ENCODE results near the gene KCNIP1.

KCNIP1 gene

GRCh38 chr5:170631466-170632195 lies 127.8 kb downstream of the KCNIP1 start:
- no peak for FAIRE-seq

DNA sequence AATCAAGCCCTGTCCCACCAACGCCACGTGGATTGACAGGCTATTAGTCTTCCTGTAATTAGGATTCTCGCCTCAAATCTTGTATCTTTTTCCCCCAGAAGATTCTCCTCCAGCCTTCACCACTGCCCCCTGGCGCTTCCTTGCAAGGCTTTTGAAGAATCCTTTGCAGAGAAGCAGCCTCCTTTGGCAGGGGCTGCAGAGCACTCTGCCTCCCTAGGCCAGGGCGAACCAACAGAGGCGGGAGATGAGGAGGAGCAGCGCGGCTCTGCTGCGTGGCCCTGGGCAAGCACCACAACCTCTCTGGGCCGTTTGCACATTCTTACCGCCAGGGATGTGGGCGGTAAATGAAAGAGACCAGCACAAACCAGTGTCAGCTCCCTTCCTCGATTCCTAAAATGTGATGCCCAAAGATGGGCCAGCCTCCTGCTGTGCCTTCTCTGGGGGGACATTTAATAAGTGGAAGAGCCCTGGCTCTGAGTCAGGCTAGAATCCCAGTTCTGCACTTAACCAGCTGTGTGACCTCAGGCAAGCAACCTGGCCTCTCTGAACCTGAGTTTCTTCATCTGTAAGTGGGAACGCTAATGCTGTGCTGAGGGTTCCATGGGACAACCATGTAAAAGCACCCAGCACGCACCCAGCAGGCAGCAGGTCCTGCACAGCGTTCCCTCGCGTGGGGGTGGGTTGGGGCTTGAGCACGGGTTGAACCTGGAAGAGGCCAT lies 128.6 kb downstream of the KCNIP1 start:
- no peak for FAIRE-seq

GRCh38 chr5:170632985-170633234 lies 129.1 kb downstream of the KCNIP1 start:
- FAIRE-seq = no peak

- FAIRE-seq = no peak
Measured at GRCh38 chr5:170633235-170634081, 129.6 kb downstream of the KCNIP1 start.

DNA sequence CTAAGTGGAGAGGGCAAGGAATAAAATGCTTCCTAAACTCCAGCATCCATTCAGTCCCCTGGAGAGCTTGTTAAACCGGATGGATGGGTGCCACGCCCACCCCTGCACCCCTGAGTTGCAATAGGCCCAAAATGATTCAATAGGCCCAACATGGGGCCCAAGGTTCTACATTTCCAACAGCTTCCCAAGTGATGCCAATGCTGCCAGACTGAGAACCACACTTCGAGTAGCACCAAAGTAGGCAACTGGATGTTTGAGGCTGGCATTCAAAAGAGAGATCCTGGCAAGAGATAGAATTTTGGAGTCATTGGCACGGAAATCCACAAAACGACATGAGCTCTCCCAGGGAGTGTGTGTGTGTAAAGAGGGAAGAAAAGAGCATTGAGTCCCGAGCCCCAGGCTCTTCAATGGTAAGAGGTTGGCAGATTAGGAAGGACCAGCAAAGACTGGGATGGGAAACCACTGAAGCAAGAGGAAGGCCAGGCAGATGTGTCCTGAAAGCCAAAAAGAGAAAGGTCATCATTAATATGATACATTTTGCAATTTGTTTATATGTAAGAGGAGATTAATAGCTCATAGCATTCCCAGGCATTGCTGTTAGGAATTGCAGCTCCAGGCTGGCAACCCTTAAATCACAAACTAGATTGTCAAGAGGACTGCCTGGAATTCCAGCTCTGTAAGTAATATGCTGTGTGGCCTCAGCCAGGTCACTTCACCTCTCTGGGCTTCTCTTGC lies 130.6 kb downstream of the KCNIP1 start:
- FAIRE-seq = no peak

- FAIRE-seq = no peak
Measured at GRCh38 chr5:170635706-170636105, 131.9 kb downstream of the KCNIP1 start.

DNA sequence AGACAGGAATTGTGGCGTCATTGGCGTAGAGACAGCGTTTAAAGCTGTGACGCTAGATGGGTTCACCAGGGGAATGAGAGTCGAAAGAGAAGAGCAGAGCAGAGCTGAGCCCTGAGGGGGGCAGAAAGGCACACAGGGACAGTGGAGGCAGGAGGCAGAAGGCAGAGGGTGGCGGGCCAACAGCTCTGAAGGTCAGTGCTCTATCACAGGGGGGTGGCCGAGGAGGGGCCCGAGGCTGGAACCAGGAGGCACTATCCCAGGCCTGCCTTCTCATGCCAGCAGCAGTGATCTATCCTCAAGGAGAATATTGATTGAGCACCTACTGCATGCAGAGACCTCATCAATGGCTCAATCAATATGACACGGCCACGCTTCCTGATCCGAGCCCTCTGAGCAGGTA lies 132.4 kb downstream of the KCNIP1 start:
- FAIRE-seq = no peak

- FAIRE-seq = no peak
Measured at GRCh38 chr5:170636801-170637477, 133.1 kb downstream of the KCNIP1 start.

DNA sequence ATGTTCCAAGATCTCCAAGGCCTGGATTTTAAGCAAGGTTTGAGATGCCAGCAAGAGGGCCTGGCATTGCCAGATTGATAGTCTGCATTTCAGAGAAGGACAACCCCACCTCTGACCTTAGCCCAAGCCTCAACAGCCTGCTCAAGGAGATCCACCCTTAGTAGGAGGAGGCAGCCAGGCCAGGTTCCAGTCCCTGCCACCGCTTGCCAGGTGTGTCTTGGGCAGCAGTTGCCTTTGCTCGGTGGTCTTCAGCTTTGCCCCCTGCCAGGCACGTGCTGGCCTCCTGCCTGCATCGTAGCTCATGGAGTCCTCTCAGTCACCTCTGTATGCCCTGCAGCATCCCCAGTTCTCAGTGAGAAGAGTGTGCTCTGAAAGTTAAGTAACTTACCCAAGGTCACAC lies 134.2 kb downstream of the KCNIP1 start:
- no peak for FAIRE-seq

GRCh38 chr5:170638454-170639220 lies 134.8 kb downstream of the KCNIP1 start:
- FAIRE-seq = no peak

DNA sequence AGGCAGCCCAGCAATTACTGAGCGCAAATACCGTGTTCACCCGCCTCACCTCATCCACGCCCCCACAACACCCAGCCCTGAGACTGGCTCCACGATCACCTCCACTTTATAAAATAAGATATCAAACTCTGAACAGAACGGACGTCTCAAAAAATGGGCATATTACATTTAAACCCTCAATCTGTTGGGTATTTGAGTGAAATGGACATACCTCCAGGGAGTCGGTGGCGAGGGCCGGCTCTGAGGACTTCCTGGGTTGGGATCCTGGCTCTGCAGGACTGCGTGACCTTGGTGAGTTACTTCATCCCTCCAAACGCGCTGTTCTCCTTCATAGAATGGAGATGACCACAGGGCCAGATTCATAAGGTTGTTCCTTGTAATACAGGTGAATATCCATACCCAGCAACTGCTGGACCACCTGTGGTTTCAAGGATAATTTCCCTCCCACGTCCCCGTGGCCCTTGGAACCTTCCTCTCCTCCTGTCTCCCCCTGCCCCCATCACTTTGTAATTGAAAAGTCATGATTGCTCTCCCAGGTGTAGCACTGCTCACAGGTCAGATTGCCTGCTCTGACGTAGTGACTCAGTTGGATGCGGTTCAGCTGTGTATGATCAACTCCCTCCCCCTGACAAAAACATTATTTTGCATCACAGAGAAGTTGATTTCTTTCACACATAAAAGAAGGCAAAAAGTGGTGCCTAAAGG lies 135.6 kb downstream of the KCNIP1 start:
- FAIRE-seq = no peak

GRCh38 chr5:170640731-170641588 lies 137.1 kb downstream of the KCNIP1 start:
- no peak for FAIRE-seq

DNA sequence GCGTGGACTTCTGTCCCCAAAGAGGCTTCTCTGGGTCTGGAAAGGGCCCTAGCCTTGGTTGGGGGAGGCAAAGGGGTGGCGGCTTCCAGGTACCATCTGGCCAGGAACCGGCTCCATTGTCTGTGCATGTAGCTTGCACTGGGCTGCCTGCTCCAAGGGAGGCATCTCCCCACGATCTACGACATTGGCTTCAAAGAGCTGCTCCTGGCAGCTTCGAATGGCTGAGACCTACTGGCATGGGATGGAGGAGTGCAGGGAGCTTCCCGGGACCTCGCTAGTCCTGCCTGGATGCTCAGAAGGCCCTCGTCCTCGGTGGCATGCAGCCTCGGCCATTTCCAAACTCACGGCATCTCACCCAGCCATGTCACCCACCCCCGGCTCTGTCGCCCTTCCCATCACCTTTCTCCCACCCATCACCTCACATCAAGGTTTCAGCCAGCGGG lies 137.8 kb downstream of the KCNIP1 start:
- no peak for FAIRE-seq

GRCh38 chr5:170642066-170642735 lies 138.4 kb downstream of the KCNIP1 start:
- FAIRE-seq = no peak

DNA sequence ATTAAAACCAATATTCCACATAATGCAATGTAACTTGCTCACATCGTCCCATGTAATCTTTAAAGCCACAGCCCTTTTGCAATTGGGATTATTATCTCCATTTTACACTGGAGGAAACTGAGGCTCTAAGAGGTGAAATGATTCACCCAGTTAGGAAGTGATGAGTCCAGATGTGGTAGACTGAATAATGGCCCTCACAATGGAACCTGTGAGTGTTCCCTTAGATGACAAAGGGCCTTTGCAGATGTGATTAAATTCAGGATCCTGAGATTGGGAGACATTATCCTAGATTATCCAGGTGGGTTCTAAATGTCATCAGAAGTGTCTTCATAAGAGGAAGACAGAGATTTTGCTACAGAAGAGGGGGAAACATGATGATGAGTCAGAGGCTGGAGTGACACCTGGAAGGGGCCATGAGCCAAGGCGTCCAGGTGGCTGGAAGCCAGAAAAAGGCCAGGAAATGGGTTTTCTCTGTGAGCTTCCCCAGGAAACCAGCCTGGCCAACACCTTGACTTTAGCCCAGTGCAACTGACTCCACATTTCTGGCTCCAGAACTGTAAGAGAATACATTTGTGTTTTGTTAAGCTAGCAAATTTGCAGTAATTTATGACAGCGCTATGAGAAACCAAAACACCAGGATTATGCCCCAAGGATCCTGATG lies 139.1 kb downstream of the KCNIP1 start:
- no peak for FAIRE-seq

- FAIRE-seq = no peak
Measured at GRCh38 chr5:170643591-170643990, 139.8 kb downstream of the KCNIP1 start.

DNA sequence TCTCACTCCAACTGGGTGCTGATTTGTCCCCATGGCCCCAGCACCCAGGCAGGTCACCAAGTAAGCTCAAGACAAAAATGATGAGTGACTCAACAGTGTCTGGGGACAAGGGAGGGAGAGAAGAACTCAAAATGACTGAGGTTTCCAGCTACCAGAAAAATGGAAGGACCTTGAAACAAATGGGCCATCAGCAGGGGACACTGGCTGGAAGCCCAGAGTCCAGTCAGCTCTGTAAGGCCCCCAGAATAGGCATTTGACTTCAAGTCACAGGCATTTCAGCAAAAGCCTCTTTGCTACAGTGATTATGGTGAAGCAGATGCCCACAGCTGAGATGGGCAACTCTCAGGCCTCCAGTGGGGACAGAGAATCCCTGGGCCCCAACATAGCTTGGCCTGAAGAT lies 140.7 kb downstream of the KCNIP1 start:
- no peak for FAIRE-seq

GRCh38 chr5:170648541-170648940 lies 144.7 kb downstream of the KCNIP1 start:
- FAIRE-seq = no peak

GRCh38 chr5:170650850-170651249 lies 147.0 kb downstream of the KCNIP1 start:
- no peak for FAIRE-seq

Data from colon (tissue), 2 donors.